Right lobe of liver (tissue), 6 donors: ENCODE results near the gene NDUFA13. TPM values are rescaled to one million over a fixed set of nuclear protein-coding genes. Genes with fewer than 3 reads are reported as not detected.

Source experiments
- ATAC-seq, 4 donors: fragments of 200-7000 bp; cut with Tn5 transposase; one replicate each; pipeline ENCODE4 v1.9.1; 2020; ENCODE audit warnings: mild to moderate bottlenecking in 4 of 4, moderate library complexity in 4 of 4
- DNase-seq, 3 donors: peaks; one replicate each; pipeline ENCODE4 v3.0.0-alpha.2; 2020
- H3K27ac ChIP-seq, 3 donors: fragments of 200-600 bp; one replicate each; pipeline ENCODE4 v1.8.0; 2022
- H3K27me3 ChIP-seq, 2 donors: fragments of 200-600 bp; one replicate each; pipeline ENCODE4 v1.8.0; 2022
- H3K36me3 ChIP-seq, 4 donors: fragments of 200-600 bp; sonication (generic) in 1 of 4; one replicate each; pipeline versions ENCODE4 v1.5.1 to v1.8.0; 2017 to 2022; ENCODE audit warnings: control low read depth in 1 of 4
- H3K4me1 ChIP-seq, 4 donors: fragments of 200-600 bp; sonication (generic) in 1 of 4; one replicate each; pipeline versions ENCODE4 v1.5.1 to v1.8.0; 2017 to 2022; ENCODE audit warnings: control low read depth in 1 of 4
- H3K4me3 ChIP-seq, 3 donors: fragments of 200-600 bp; one replicate each; pipeline ENCODE4 v1.8.0; 2022
- H3K9me3 ChIP-seq, 4 donors: fragments of 200-600 bp; sonication (generic) in 1 of 4; one replicate each; pipeline versions ENCODE4 v1.5.1 to v1.8.0; 2017 to 2022; ENCODE audit warnings: control low read depth in 1 of 4
- POLR2A ChIP-seq: fragments of 450-650 bp; IDR thresholded peaks from one replicate; pipeline ENCODE4 v1.6.1; 2017; ENCODE audit warnings: antibody characterized with exemption, mild to moderate bottlenecking
- WGBS: methylation state at CpG from one replicate; pipeline ENCODE4 v1.1.6; 2018; ENCODE audit warnings: low coverage, low lambda C conversion rate; ENCODE audit not compliant: insufficient coverage; ENCODE audit errors: missing lambda C conversion rate; 5-methylcytosine and 5-hydroxymethylcytosine counted together
- intact Hi-C, 2 donors: fragments of 100-400 bp; cut with DNase I; formaldehyde crosslinking; loops; one replicate each; pipeline versions ENCODE4 v1.11.2 to v1.14.1; 2022
- total RNA-seq, 6 experiments: library from RNA; depleted of rRNA in 2 of 6; stranded (reverse); fragments of >200 nt in 2 of 6; fragmentation: NEBNext Ultra II Directional in 3 of 6; extraction: Animal tissue kit (Norgen Biotek cat#: 25700) in 3 of 6; gene quantifications; one replicate each; pipeline versions ENCODE4 v1.1.0 to v1.2.4, GENCODE V29; 2016 to 2023
- TF ChIP-seq, protein P1 (sequence below), 4 donors: fragments of 200-600 bp in 3 of 4; fragments of 450-650 bp in 1 of 4; IDR thresholded peaks; one replicate each; pipeline versions ENCODE4 v1.5.1 to v1.8.0; 2016 to 2022; ENCODE audit warnings: antibody characterized with exemption in 4 of 4, mild to moderate bottlenecking in 2 of 4
- donor health status: DM: no; HTN: yes; CAD: no.
- donor health status: DM: no; HTN: no; CAD: no.
- donor health status: DM: no; HTN: no; CAD: no.
- donor health status: DM: no; HTN: yes; CAD: no.
- donor health status: DM: no; HTN: yes; CAD: no.

Gene NDUFA13
- total RNA-seq, 6 experiments from 2014 or later, result 20.8 to 202 (median 154) TPM

DNA sequence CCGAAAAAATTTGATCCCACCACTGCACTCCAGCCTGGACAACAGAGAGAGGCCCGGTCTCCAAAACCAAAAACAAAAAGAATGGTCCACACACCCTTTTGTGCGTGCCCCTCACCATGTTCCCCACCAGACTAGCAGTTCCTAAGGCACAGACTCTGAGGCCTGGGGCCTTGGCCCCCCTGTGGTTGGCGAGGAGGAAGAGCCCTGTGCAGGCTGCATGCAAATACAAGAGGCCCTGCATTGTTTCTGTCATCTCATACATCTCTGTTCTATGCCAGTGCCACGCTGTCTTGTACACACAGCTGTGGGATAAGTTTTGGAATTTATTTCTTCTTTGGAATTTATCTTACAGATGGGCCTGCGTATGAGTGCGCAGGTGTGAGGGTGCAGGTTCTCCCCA lies 8.0 kb downstream of the NDUFA13 start:
- intact Hi-C loops, result no loop called here
- WGBS, result 84% methylated on average over 7 of the region's 7 CpGs
- DNase-seq (no peak), ATAC-seq (no peak)
- no peaks in the 10 kb centered on the region for H3K27me3 ChIP-seq
- H3K27ac ChIP-seq, result no peak overlapping the region
- peaks cover 0 to 12% (median 3%) of the 10 kb centered on the region in 4 donors for H3K36me3 ChIP-seq
- H3K4me3 ChIP-seq, result no peak overlapping the region
- no peaks in the 10 kb centered on the region for H3K9me3 ChIP-seq
- TF ChIP-seq, protein P1, sequence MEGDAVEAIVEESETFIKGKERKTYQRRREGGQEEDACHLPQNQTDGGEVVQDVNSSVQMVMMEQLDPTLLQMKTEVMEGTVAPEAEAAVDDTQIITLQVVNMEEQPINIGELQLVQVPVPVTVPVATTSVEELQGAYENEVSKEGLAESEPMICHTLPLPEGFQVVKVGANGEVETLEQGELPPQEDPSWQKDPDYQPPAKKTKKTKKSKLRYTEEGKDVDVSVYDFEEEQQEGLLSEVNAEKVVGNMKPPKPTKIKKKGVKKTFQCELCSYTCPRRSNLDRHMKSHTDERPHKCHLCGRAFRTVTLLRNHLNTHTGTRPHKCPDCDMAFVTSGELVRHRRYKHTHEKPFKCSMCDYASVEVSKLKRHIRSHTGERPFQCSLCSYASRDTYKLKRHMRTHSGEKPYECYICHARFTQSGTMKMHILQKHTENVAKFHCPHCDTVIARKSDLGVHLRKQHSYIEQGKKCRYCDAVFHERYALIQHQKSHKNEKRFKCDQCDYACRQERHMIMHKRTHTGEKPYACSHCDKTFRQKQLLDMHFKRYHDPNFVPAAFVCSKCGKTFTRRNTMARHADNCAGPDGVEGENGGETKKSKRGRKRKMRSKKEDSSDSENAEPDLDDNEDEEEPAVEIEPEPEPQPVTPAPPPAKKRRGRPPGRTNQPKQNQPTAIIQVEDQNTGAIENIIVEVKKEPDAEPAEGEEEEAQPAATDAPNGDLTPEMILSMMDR (IDR thresholded peaks at IDR 0.05), result no peak
- H3K4me1 ChIP-seq, result no peaks in the 10 kb centered on the region

DNA sequence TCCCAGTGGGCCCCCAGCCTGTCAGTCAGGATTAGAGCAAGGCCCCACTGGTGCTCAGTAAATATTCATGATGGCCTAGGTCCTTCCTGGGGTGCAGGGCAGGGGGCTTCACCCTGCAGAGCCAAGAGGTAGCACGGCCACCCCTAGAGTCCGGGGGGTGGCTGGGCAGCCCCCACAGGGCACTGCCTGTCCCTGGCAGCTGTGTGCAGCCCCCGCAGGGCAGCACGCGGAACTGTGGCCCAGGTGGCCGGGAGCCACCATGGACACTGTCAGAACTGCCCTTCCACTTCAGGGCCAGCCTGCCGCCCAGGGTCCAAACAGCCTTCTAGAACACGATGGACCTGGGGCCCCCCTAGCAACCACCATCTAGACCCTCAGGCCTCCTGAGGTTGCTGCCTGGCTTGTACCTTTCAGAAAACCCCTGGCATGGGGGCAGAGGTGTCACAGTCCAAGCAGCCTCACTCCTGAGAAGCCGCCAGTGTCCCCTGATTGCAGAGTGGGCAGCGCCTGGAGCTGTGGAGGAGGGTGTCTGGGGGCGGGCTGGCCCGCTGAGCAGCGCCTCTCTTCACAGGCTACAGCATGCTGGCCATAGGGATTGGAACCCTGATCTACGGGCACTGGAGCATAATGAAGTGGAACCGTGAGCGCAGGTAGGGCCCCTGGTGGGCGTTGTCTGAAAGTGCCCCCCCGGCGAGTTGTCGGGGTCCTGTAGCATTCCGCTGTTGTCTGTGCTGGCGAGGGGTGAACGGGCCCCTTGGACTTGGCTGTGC lies 9.8 kb downstream of the NDUFA13 start:
- Histone ChIP-seq H3K4me3 (no peak overlapping the region), H3K27ac (no peak overlapping the region), H3K36me3 (peaks cover 0 to 12% (median 2%) of the 10 kb centered on the region in 4 donors), H3K9me3 (no peaks in the 10 kb centered on the region), H3K4me1 (no peaks in the 10 kb centered on the region), H3K27me3 (no peaks in the 10 kb centered on the region)
- DNase-seq (no peak), ATAC-seq (peak in 1 of 4 donors; percentile 12)
- 92% methylated on average over 4 of the region's 23 CpGs for WGBS
- no peak for TF ChIP-seq POLR2A
- TF ChIP-seq, protein P1 (IDR thresholded peaks at IDR 0.05), result no peak
- intact Hi-C loops, result no loop called here

DNA sequence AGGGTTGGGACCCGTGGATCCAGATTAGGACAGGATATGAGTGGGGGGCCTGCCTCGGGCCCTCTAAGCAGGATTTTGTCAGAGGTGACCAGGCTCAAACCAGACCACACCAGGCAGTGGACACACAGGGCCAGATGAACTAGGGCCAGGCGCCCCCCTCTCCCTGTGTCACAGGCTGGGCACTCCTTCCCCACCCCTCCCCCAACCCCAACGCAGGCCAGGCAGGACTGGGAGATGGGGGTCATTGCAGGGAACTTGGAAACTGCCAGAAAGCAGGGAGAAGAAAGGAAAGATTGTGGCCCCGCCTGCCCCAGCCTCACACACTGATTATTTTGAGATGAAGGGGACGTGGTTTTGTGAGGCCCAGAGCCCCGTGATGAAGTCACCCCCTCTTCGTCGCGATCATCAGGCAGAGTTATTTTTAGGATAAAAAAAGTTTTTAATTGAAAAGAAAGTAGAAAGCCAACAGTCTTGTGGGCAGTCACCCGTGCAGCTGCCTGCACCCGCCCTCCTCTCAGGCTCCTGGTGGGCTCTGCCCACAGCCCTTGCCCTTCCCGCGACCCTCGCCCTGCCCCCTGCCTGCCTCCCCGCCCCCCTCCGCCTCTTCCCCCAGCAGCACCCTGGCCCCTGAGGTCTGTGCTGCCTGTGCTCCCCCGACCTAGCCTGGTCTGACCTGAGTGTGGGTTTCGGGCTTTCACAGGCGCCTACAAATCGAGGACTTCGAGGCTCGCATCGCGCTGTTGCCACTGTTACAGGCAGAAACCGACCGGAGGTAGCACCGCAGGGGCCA lies 10.8 kb downstream of the NDUFA13 start:
- H3K36me3 ChIP-seq, result peaks cover 0 to 12% (median 2%) of the 10 kb centered on the region in 4 donors
- no peaks in the 10 kb centered on the region for H3K27me3 ChIP-seq
- H3K9me3 ChIP-seq, result no peaks in the 10 kb centered on the region
- 75% methylated on average over 15 of the region's 28 CpGs for WGBS
- no peak for DNase-seq
- no peak for ATAC-seq
- no peaks in the 10 kb centered on the region for H3K4me1 ChIP-seq
- H3K4me3 ChIP-seq, result no peak overlapping the region
- TF ChIP-seq, protein P1 (IDR thresholded peaks at IDR 0.05), result no peak
- no peak for TF ChIP-seq POLR2A
- H3K27ac ChIP-seq, result no peak overlapping the region
- intact Hi-C loops, result no loop called here

DNA sequence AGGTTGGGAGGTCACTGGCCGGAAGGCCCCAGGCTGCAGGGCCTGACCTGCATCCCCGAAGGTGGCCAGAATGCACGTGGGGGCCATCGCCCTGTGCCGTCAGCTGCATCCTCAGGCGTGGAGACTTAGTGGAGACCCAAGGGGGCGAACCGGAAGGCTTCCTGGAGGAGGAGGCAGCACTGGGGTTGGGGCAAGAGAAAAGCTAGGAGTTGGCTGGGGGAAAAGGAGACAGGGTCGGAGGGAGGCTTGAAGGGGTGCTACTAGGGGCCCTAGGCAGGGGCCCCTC lies 11.3 kb downstream of the NDUFA13 start:
- Histone ChIP-seq H3K36me3 (peaks cover 0 to 12% (median 2%) of the 10 kb centered on the region in 4 donors), H3K27ac (no peak overlapping the region), H3K27me3 (no peaks in the 10 kb centered on the region), H3K4me3 (no peak overlapping the region), H3K9me3 (no peaks in the 10 kb centered on the region), H3K4me1 (peaks cover 0 to under 1% (median 0%) of the 10 kb centered on the region in 4 donors)
- TF ChIP-seq, protein P1 (IDR thresholded peaks at IDR 0.05), result no peak
- TF ChIP-seq POLR2A, result no peak
- intact Hi-C loops, result no loop called here
- DNase-seq, result no peak
- ATAC-seq, result no peak
- 100% methylated on average over 1 of the region's 9 CpGs for WGBS
